GM12864 (cell line): ENCODE measurements around the gene NLN.

Experiments used
- DNase-seq: peaks from one replicate; pipeline ENCODE4 v3.0.0-alpha.2; 2011; ENCODE audit warnings: low read depth
- H3K4me3 ChIP-seq: 2 replicates; pipeline ENCODE4 v1.5.1; 2011; ENCODE audit warnings: mild to moderate bottlenecking, low read depth, low read length, control low read depth
- CTCF ChIP-seq: IDR thresholded peaks from 2 replicates; pipeline ENCODE4 v1.5.1; 2011; ENCODE audit warnings: low read depth, mild to moderate bottlenecking, moderate library complexity, low read length, control low read depth, inconsistent platforms; ENCODE audit errors: missing control alignments

The NLN gene

GRCh38 chr5:65695896-65696295 is 26.1 kb upstream of the NLN start:
- TF ChIP-seq CTCF, result no peak
- no peak for DNase-seq
- H3K4me3 ChIP-seq, result no peak overlapping the region

GRCh38 chr5:65696892-65697291 is 25.1 kb upstream of the NLN start:
- no peak overlapping the region for H3K4me3 ChIP-seq
- no peak for TF ChIP-seq CTCF
- DNase-seq, result no peak

GRCh38 chr5:65699338-65699737 is 22.7 kb upstream of the NLN start:
- TF ChIP-seq CTCF, result no peak
- H3K4me3 ChIP-seq, result no peak overlapping the region
- DNase-seq, result no peak

GRCh38 chr5:65702036-65702435 is 20.0 kb upstream of the NLN start:
- no peak for DNase-seq
- no peak overlapping the region for H3K4me3 ChIP-seq
- TF ChIP-seq CTCF, result no peak

GRCh38 chr5:65704621-65705239 is 17.3 kb upstream of the NLN start:
- TF ChIP-seq CTCF, result no peak
- DNase-seq, result no peak
- H3K4me3 ChIP-seq, result no peak overlapping the region

GRCh38 chr5:65707663-65708062 is 14.3 kb upstream of the NLN start:
- DNase-seq, result no peak
- TF ChIP-seq CTCF, result no peak
- H3K4me3 ChIP-seq, result no peak overlapping the region

GRCh38 chr5:65708145-65708544 is 13.9 kb upstream of the NLN start:
- no peak for DNase-seq
- no peak overlapping the region for H3K4me3 ChIP-seq
- TF ChIP-seq CTCF, result no peak
